ENCODE results near the gene PBXIP1. TPM values are rescaled to one million over a fixed set of nuclear protein-coding genes. Genes with fewer than 3 reads are reported as not detected.
A peak's percentile ranks its signal among the peaks of the same experiment; 100 is the strongest.

Gene PBXIP1
- polyA plus RNA-seq, 1 experiment, result 83.1 TPM

DNA sequence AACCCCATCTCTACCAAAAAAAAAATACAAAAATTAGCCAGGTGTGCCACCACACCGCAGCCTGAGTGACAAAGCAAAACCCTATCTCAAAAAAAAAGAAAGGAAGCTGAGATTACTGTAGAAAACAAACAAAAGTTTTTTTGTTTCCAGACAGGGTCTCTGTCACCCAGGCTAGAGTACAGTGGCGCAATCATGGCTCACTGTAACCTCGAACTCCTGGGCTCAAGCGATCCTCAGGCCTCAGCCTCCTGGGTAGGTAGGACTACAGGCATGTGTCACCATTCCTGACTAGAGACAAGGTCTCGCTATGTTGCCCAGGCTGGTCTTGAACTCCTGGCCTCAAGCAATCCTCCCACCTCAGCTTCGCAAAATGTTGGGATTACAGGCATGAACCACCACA, 8.5 kb upstream of the PBXIP1 start:
- DNase-seq (ENCODE audit: low read depth), result no peak
- Histone ChIP-seq H3K36me3 (ENCODE audit: control insufficient read depth, insufficient read depth, low read length) (peaks cover 38% of the 10 kb centered on the region), H3K27me3 (ENCODE audit: control insufficient read depth, insufficient read depth, low read length) (no peaks in the 10 kb centered on the region), H3K4me3 (ENCODE audit: low read depth, low read length) (no peak overlapping the region)
- ChIA-PET CTCF (interaction anchor here (1.1 to 6.1 kb wide), 6 partner anchors 7 to 87 kb away, joined by 3 to 29 read pairs (median 4); partner anchors contain the start of genes ADAM15 and PBXIP1), POLR2A (no interaction called here)
- TF ChIP-seq, protein P1, sequence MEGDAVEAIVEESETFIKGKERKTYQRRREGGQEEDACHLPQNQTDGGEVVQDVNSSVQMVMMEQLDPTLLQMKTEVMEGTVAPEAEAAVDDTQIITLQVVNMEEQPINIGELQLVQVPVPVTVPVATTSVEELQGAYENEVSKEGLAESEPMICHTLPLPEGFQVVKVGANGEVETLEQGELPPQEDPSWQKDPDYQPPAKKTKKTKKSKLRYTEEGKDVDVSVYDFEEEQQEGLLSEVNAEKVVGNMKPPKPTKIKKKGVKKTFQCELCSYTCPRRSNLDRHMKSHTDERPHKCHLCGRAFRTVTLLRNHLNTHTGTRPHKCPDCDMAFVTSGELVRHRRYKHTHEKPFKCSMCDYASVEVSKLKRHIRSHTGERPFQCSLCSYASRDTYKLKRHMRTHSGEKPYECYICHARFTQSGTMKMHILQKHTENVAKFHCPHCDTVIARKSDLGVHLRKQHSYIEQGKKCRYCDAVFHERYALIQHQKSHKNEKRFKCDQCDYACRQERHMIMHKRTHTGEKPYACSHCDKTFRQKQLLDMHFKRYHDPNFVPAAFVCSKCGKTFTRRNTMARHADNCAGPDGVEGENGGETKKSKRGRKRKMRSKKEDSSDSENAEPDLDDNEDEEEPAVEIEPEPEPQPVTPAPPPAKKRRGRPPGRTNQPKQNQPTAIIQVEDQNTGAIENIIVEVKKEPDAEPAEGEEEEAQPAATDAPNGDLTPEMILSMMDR (IDR thresholded peaks at IDR 0.05; ENCODE audit: insufficient read depth, low read depth, low read length), result no peak

DNA sequence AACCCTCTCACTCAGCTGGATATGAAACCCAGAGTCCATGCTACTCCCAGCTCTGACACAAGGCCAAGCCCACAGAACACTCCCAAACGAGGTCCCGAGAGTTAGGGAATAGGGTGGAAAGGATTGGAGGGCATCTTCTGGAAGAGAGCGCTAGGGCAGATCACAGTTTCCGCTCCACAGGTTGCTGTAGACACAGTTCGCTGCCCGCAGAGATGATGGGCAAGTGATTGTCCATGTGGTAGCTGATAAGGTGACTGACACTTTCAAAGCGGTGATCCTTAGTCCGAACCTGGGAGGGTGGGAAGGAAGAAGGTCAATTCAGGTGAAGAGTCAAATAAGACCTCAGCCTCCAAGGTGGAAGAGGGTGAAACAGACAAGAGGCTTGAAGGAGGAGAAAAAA, 7.7 kb upstream of the PBXIP1 start:
- H3K27me3 ChIP-seq (ENCODE audit: control insufficient read depth, insufficient read depth, low read length), result no peaks in the 10 kb centered on the region
- POLR2A ChIA-PET, result interaction anchor here (0.6 kb wide), 1 partner anchor 401 kb away, joined by 3 read pairs; no protein-coding TSS in a partner anchor
- DNase-seq (ENCODE audit: low read depth), result no peak
- TF ChIP-seq, protein P1 (IDR thresholded peaks at IDR 0.05; ENCODE audit: insufficient read depth, low read depth, low read length), result no peak
- CTCF ChIA-PET, result interaction anchor here (0.8 to 6.1 kb wide), 8 partner anchors 7 to 98 kb away, joined by 3 to 29 read pairs (median 4); partner anchors contain the start of genes ADAM15 and PBXIP1
- H3K36me3 ChIP-seq (ENCODE audit: control insufficient read depth, insufficient read depth, low read length), result peaks cover 41% of the 10 kb centered on the region
- no peak overlapping the region for H3K4me3 ChIP-seq (ENCODE audit: low read depth, low read length)

DNA sequence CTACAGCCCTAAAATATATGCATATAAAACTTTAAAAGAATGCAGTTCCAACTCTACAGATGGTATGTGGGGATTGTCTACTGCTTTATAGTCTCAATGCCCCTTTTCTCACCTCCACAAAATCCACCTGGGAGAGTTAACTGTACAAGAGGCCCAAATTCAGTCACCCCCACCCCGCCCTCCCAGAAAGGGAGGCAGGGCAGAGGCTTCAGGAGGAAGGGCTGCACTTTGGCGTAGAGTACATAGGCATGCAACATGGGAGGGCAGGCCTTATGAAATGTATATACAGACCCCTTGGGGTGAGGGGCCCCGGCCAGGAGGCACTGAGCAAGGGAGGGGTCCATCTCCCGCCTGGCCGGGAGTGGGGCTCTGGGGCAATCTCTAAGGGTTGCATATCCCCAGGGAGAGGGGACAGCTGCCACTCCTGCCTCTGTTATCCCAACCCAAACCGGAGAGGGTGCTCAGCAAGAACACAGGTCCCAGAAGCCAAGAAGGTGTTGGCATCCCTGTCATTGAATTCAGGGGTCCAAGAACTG, 7.0 kb upstream of the PBXIP1 start:
- CTCF ChIA-PET, result interaction anchor here (0.7 to 6.1 kb wide), 9 partner anchors 8 to 99 kb away, joined by 3 to 54 read pairs (median 3); partner anchors contain the start of genes ADAM15 and SHC1

DNA sequence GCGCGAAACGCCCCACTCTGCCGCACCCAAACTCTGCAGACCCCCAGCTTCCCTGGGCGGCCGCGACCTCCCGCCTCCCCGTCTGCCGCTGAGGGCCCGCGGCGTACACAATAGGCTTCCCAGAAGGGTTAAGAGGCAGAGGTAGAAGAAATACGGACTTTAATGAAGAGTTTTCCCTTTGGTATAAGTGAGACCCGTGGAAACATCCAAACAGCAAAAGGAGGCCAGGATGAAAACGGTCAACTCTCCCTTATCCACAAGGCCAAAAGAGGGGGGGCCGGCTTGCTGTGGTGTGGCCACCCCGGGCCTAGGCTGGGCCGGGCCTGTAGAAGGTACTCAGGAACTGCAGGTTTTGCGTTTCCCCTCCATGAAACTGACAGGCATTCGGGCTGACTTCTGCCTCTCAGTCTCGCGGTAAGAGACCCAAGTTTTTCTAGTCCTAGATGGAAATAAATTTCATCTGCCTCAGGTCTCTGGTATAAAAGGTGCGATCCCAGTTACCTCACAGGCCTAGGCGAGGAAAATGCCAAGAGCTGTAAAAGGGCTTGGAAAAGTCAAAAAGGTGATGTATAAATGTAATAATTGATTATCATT, 6.4 kb upstream of the PBXIP1 start:
- H3K36me3 ChIP-seq (ENCODE audit: control insufficient read depth, insufficient read depth, low read length), result peaks cover 29% of the 10 kb centered on the region
- peak overlapping the region; percentile 63 for H3K4me3 ChIP-seq (ENCODE audit: low read depth, low read length)
- TF ChIP-seq, protein P1 (IDR thresholded peaks at IDR 0.05; ENCODE audit: insufficient read depth, low read depth, low read length), result no peak
- no peaks in the 10 kb centered on the region for H3K27me3 ChIP-seq (ENCODE audit: control insufficient read depth, insufficient read depth, low read length)
- ChIA-PET CTCF (interaction anchor here (0.7 to 6.1 kb wide), 13 partner anchors 9 to 402 kb away, joined by 3 to 54 read pairs (median 4); partner anchors contain the start of genes ADAM15 and SHC1), POLR2A (no interaction called here)
- no peak for DNase-seq (ENCODE audit: low read depth)

More for the DNA sequence above, 7.0 kb upstream of the PBXIP1 start:
- no peaks in the 10 kb centered on the region for H3K27me3 ChIP-seq (ENCODE audit: control insufficient read depth, insufficient read depth, low read length)
- DNase-seq (ENCODE audit: low read depth), result no peak
- TF ChIP-seq, protein P1 (IDR thresholded peaks at IDR 0.05; ENCODE audit: insufficient read depth, low read depth, low read length), result no peak
- peaks cover 35% of the 10 kb centered on the region for H3K36me3 ChIP-seq (ENCODE audit: control insufficient read depth, insufficient read depth, low read length)
- POLR2A ChIA-PET, result interaction anchor here (0.6 kb wide), 1 partner anchor 401 kb away, joined by 3 read pairs; no protein-coding TSS in a partner anchor
- H3K4me3 ChIP-seq (ENCODE audit: low read depth, low read length), result no peak overlapping the region

Data from BJ (cell line).